A673 (cell line): ENCODE results near the gene SENP7.

ENCODE experiments used
- EZH2 ChIP-seq: fragments of 200-600 bp; sonication (generic); IDR thresholded peaks from 2 replicates; pipeline ENCODE4 v1.6.1; 2017; ENCODE audit warnings: borderline replicate concordance, low read depth, mild to moderate bottlenecking, mixed read lengths, antibody characterized with exemption, low read length; ENCODE audit not compliant: poor library complexity, severe bottlenecking
- TF ChIP-seq, protein P1 (sequence below): fragments of 300-800, 200-600 bp; sonication (generic); conservative IDR thresholded peaks from 2 replicates; pipeline ENCODE4 v1.5.1; 2017; ENCODE audit warnings: low read depth, mild to moderate bottlenecking, antibody characterized with exemption, low read length, moderate library complexity, mixed read lengths

DNA sequence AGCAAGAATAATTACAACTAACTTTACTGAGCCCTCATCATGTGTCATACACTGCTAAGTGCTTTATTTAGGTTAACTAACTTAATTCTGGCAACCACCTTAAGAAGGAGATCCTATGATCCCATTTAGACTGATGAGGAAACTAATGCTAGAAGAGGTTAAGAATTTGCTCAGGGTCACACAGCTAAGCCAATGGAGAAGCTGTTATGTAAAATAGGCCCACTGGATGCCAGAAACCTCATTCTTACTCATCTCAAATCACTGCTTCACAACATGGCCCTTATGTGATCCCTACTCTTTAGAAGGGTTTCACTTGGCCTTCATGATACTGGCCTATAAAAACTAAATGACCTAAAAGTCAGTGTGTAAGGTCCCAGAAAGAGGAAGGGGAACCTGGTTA lies 233.8 kb downstream of the SENP7 start:
- TF ChIP-seq, protein P1, sequence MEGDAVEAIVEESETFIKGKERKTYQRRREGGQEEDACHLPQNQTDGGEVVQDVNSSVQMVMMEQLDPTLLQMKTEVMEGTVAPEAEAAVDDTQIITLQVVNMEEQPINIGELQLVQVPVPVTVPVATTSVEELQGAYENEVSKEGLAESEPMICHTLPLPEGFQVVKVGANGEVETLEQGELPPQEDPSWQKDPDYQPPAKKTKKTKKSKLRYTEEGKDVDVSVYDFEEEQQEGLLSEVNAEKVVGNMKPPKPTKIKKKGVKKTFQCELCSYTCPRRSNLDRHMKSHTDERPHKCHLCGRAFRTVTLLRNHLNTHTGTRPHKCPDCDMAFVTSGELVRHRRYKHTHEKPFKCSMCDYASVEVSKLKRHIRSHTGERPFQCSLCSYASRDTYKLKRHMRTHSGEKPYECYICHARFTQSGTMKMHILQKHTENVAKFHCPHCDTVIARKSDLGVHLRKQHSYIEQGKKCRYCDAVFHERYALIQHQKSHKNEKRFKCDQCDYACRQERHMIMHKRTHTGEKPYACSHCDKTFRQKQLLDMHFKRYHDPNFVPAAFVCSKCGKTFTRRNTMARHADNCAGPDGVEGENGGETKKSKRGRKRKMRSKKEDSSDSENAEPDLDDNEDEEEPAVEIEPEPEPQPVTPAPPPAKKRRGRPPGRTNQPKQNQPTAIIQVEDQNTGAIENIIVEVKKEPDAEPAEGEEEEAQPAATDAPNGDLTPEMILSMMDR: no peak
- TF ChIP-seq EZH2: no peak
